ENCODE data around the gene CACNB4.
"Not testable (repeated sequence)": the region's sequence is repeated elsewhere in the genome, so short reads cannot be mapped to it uniquely, and the experiment has no call there.

The CACNB4 gene

DNA sequence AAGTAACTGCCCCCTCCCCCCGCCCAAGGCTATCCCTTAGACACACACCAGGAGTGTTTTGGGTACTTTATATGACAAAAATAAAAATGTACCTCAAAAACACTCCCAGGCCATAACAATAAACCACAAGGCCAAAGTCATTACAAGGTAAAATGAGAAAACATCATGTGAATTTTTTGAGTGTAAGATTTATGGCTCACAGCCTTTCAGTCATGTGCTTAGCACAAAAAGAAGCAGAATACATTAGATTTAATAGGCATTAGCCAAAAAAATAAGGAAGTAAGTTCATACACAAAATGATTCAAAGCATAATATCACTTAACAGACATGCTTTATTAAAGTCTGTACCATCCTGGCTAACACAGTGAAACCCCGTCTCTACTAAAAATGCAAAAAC is 103.7 kb downstream of the CACNB4 start:
- DNase-seq: no peak
- in situ Hi-C loops (cut with HindIII; ENCODE audit: low pct_ligation_motif_present, low pct_unique_long_range_greater_than_20kb, low sequenced_read_pairs): no loop called here

- in situ Hi-C loops (cut with HindIII; ENCODE audit: low pct_ligation_motif_present, low pct_unique_long_range_greater_than_20kb, low sequenced_read_pairs); DNase-seq: not testable (repeated sequence)
Measured at GRCh38 chr2:151994178-151994577, 104.7 kb downstream of the CACNB4 start.

DNA sequence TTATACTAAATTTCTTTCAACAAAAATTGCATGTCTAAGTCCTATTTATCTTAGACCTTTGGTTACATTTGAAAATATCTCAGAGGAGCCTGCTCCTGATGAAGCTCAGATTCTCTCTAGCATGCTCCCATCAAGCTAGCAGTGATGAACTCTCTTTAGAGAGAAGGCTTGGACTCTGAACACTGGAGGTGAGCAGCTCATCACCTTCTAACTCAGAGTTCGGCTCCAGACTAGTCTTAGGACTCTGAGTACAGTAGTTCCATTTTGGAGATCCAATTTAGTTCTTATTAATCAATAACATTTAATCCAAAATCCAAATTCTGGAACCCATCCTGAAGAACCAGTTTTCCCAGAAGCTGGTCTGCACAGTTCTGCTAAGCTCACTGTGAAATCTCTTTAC is 107.8 kb downstream of the CACNB4 start:
- in situ Hi-C loops (cut with HindIII; ENCODE audit: low pct_ligation_motif_present, low pct_unique_long_range_greater_than_20kb, low sequenced_read_pairs): no loop called here
- DNase-seq: no peak

DNA sequence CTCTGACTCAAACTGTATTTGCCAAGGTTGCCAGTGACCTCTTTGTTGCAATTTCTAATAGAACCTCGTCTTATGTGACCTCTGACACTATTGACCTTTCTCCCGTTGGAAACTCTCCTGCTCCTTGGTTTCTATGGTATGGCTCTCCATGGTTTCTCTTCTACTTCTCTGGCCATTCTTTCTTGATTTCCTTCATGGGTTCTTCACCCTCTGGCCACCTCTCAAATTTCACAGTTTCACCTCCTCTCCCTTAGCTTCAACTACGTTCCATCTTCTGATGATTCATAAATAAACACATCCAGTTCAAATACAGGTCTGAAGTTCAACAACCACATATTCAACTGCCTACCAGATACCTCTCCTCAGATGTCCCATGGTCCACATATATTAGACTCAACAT is 109.5 kb downstream of the CACNB4 start:
- in situ Hi-C loops (cut with HindIII; ENCODE audit: low pct_ligation_motif_present, low pct_unique_long_range_greater_than_20kb, low sequenced_read_pairs): no loop called here
- DNase-seq: no peak

DNA sequence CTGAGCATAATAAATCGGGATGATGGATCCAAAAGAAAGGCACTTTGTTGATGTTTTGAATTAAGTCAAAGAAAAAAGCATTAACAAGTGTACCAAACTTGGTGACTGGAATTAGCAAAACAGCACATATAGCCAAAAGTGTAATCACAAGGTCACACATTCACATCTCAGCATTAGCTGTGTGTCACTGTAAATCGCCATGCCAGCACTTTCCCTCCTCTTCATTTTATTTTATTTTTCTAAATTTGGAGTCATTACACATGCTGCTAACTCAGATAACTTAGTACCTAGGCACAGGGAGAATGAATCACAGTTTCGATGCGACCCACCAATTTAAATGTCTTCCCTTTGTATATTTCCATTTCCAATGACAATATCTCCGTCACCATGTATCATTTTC is 111.4 kb downstream of the CACNB4 start:
- in situ Hi-C loops (cut with HindIII; ENCODE audit: low pct_ligation_motif_present, low pct_unique_long_range_greater_than_20kb, low sequenced_read_pairs): no loop called here
- no peak for DNase-seq

GRCh38 chr2:151984424-151985083 is 114.3 kb downstream of the CACNB4 start:
- no peak for DNase-seq
- in situ Hi-C loops (cut with HindIII; ENCODE audit: low pct_ligation_motif_present, low pct_unique_long_range_greater_than_20kb, low sequenced_read_pairs): no loop called here

DNA sequence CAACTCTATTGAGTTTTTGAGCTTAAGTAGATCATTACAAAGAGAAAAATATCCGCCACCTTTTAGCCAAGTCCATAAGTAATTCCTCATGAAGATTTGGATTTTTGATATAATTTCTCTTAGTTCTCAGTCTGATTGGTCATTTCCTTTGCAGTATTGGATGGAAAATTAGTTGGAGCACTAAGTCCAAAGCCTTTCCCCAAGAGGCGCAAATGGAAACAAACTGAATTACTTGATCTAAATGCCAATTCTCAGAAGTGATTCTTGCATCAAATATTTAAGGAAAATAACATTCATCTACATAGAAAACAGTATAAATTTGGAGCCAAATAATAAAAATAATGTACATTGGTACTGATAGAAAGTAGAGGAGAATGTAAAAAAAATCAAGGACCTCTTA is 115.6 kb downstream of the CACNB4 start:
- no peak for DNase-seq
- in situ Hi-C loops (cut with HindIII; ENCODE audit: low pct_ligation_motif_present, low pct_unique_long_range_greater_than_20kb, low sequenced_read_pairs): no loop called here

DNA sequence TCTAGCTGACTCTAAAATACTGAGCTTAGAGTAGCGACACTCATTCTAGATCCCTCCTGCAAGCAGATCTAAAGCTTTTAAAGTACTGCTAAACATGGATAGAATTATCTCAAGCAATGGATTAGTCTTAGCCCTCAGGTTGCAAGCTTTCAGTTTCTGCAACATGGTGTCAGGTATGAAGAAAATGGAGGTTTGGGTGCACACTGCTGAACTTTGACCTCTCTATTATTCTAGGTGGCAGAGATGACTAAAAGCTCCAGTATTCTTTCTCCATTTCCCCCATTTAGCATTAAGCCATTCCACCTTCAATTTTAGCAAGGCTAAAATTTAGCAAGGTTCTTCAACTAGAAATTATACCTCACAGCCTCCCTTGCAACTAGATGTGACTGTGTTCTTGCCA is 117.0 kb downstream of the CACNB4 start:
- DNase-seq: no peak
- in situ Hi-C loops (cut with HindIII; ENCODE audit: low pct_ligation_motif_present, low pct_unique_long_range_greater_than_20kb, low sequenced_read_pairs): no loop called here

DNA sequence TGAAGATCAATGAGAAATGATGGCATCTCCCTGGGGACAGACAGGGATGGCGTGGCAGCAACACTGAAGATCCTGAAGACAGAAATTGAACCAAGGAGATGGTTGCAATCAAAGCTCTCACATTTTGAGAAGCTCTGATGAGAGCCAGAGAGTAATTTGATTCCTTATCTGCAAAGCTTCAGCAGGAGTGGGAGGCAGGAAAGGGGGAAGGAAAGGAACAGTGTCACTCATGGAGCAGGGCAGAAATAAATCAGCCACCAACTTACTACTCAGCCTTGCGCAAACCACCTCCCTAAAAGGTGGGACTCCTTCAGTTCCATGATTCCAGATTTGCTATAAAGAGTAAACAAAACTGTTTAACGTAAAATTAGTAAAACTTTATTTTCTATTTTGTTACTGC is 119.2 kb downstream of the CACNB4 start:
- in situ Hi-C loops (cut with HindIII; ENCODE audit: low pct_ligation_motif_present, low pct_unique_long_range_greater_than_20kb, low sequenced_read_pairs): no loop called here
- DNase-seq: no peak

DNA sequence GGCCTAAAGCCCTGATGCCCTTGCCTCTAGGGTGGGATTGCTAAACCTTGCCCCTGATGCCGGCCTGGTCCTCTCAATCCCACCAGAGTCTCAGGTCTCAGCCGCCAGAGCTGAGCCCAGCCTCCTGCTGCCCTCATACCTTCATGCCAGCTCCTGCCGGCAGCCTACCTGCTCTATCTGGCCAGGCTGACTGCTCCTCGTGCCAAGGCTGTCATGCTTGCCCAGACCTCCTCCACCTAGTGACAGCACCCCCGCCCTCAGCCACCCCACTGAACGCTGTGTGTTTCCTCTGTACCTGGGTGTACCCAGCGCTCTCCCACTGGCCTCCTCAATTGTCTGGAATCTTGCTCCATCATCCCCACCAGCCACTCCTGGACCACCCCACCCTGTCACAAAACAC is 120.1 kb downstream of the CACNB4 start:
- DNase-seq: no peak
- in situ Hi-C loops (cut with HindIII; ENCODE audit: low pct_ligation_motif_present, low pct_unique_long_range_greater_than_20kb, low sequenced_read_pairs): no loop called here

DNA sequence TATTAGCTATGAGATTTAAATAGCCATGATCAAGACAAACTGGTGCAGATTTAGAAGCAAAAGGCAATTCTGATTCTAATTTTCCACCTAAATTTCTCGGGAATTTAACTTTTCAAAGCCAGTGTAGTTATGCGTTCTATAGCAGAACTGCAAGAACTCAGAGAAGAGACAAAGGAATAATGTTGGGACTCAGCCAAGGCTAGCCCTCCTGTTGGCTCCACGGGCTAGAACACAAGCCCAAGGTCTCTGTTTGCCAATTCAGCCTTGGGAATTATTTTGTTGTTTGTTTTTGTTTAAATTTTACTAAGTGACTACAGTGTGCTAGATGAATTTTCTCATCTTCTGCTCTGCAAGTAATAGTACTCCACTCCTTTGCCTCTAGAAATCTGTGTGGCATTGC is 121.2 kb downstream of the CACNB4 start:
- in situ Hi-C loops (cut with HindIII; ENCODE audit: low pct_ligation_motif_present, low pct_unique_long_range_greater_than_20kb, low sequenced_read_pairs): no loop called here
- no peak for DNase-seq

GRCh38 chr2:151976945-151977353 is 121.9 kb downstream of the CACNB4 start:
- in situ Hi-C loops (cut with HindIII; ENCODE audit: low pct_ligation_motif_present, low pct_unique_long_range_greater_than_20kb, low sequenced_read_pairs): no loop called here
- no peak for DNase-seq

- DNase-seq: no peak
- in situ Hi-C loops (cut with HindIII; ENCODE audit: low pct_ligation_motif_present, low pct_unique_long_range_greater_than_20kb, low sequenced_read_pairs): no loop called here
Measured at GRCh38 chr2:151975460-151976414, 123.1 kb downstream of the CACNB4 start.

GRCh38 chr2:151974988-151975387 is 123.9 kb downstream of the CACNB4 start:
- in situ Hi-C loops (cut with HindIII; ENCODE audit: low pct_ligation_motif_present, low pct_unique_long_range_greater_than_20kb, low sequenced_read_pairs): no loop called here
- DNase-seq: no peak

DNA sequence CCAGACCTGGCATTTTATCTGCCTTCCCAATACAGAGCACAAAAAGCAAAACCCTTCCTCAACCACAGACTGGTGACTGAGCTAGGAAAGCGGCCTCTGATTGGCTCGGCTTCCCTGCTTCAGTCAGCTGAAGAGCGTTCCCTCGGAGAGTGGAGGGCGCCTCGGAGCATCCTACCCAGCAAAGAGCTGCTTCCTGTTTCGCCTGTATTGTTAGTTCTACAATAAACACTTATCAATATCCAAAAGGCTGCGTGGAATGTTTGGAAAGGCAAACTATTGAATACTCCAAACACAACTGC is 125.0 kb downstream of the CACNB4 start:
- in situ Hi-C loops (cut with HindIII; ENCODE audit: low pct_ligation_motif_present, low pct_unique_long_range_greater_than_20kb, low sequenced_read_pairs): no loop called here
- no peak for DNase-seq

GRCh38 chr2:151973013-151973900 is 125.6 kb downstream of the CACNB4 start:
- no peak for DNase-seq
- in situ Hi-C loops (cut with HindIII; ENCODE audit: low pct_ligation_motif_present, low pct_unique_long_range_greater_than_20kb, low sequenced_read_pairs): no loop called here

DNA sequence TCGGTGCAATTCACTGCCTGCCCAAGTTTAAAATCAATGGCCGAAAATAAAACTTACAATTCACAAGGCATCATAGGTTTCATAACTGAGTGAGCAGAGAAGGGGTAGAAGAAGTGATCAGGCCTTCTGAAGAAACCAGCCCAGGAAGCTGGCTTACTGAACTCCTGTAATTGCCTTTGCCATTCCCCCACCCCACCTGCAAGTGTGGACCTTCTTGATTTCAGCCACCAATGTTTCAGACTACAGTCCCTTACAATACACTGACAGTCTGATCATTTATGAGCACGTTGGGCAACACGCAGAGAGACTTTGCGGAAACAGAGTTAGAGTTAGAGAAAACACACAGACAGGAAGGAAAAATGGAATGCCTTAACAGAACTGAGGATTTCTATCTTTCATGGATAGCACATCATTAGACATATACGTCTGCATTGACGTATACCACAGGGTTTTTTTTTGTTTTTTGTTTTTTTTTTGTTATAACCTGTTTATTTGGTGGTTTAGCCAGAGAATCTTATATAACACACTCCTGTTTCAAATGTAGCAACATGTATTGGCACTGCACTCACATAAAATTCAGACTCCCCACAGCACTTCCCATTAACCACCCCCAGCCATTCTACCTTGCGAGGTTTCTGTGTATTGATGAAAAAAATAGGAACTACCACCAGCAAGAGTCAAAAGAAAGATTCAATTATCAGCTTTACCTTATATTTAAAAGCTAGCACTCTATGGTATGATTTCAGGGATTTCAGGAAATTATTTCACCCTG is 126.4 kb downstream of the CACNB4 start:
- in situ Hi-C loops (cut with HindIII; ENCODE audit: low pct_ligation_motif_present, low pct_unique_long_range_greater_than_20kb, low sequenced_read_pairs): no loop called here

GRCh38 chr2:151971301-151972051 is 127.4 kb downstream of the CACNB4 start:
- in situ Hi-C loops (cut with HindIII; ENCODE audit: low pct_ligation_motif_present, low pct_unique_long_range_greater_than_20kb, low sequenced_read_pairs): no loop called here
- DNase-seq: no peak

More for the DNA sequence above, 126.4 kb downstream of the CACNB4 start:
- no peak for DNase-seq

All from ACHN (cell line).